Lower leg skin (tissue), 4 donors: Measurements from ENCODE around the gene PIGS. TPM values are rescaled to one million over a fixed set of nuclear protein-coding genes. Genes with fewer than 3 reads are reported as not detected.

ENCODE experiments used
- DNase-seq, 2 donors: peaks; one replicate each; pipeline ENCODE4 v3.0.0-alpha.2; 2019; ENCODE audit warnings: low spot score in 2 of 2
- H3K4me3 ChIP-seq: fragments of 200-600 bp; sonication (generic); 2 replicates; pipeline ENCODE4 v1.5.1; 2017; ENCODE audit warnings: mild to moderate bottlenecking, low read depth; ENCODE audit not compliant: poor library complexity, severe bottlenecking
- CTCF ChIP-seq, 3 donors: fragments of 450-650 bp; IDR thresholded peaks; one replicate each; pipeline ENCODE4 v1.5.1; 2016; ENCODE audit warnings: antibody characterized with exemption in 3 of 3, mild to moderate bottlenecking in 3 of 3, moderate library complexity in 2 of 3
- POLR2A ChIP-seq, 2 donors: fragments of 450-650 bp; IDR thresholded peaks; one replicate each; pipeline ENCODE4 v1.6.1; 2016 to 2017; ENCODE audit warnings: antibody characterized with exemption in 2 of 2, mild to moderate bottlenecking in 1 of 2, moderate library complexity in 1 of 2
- WGBS, 2 donors: methylation state at CpG; one replicate each; pipeline ENCODE4 v1.1.5; 2018; 5-methylcytosine and 5-hydroxymethylcytosine counted together
- intact Hi-C: fragments of 100-400 bp; cut with DNase I; formaldehyde crosslinking; loops from one replicate; pipeline ENCODE4 v1.15.0; 2023; ENCODE audit warnings: low total_unique reads
- total RNA-seq, 4 donors: library from RNA; depleted of rRNA; stranded (reverse); fragments of >200 nt; gene quantifications; one replicate each; pipeline ENCODE4 v1.1.0, GENCODE V29; 2016

The PIGS gene
- total RNA-seq, 4 donors from 2014 or later = 57.6 to 84.0 (median 75.1) TPM

GRCh38 chr17:28541439-28541838, 29.9 kb downstream of the PIGS start:
- no peak overlapping the region for H3K4me3 ChIP-seq
- no peak for DNase-seq
- intact Hi-C loops = no loop called here
- TF ChIP-seq POLR2A (IDR thresholded peaks at IDR 0.05) (no peak), CTCF (IDR thresholded peaks at IDR 0.05) (no peak)
- WGBS, 2 donors = 73 to 76% methylated on average over 4 of the region's 4 CpGs

GRCh38 chr17:28540231-28540630, 31.1 kb downstream of the PIGS start:
- DNase-seq = no peak
- no peak for TF ChIP-seq CTCF (IDR thresholded peaks at IDR 0.05)
- no peak for TF ChIP-seq POLR2A (IDR thresholded peaks at IDR 0.05)
- WGBS, 2 donors = 68 to 72% methylated on average over 4 of the region's 4 CpGs
- intact Hi-C loops = no loop called here
- no peak overlapping the region for H3K4me3 ChIP-seq

GRCh38 chr17:28538296-28538895, 32.9 kb downstream of the PIGS start:
- TF ChIP-seq CTCF (IDR thresholded peaks at IDR 0.05) = no peak
- no peak for TF ChIP-seq POLR2A (IDR thresholded peaks at IDR 0.05)
- 85% methylated on average over 11 to 14 of the region's 14 CpGs for WGBS, 2 donors
- intact Hi-C loops = loop anchor here (2.0 kb wide), 1 partner anchor 44 kb away; no protein-coding TSS in a partner anchor
- H3K4me3 ChIP-seq = no peak overlapping the region
- no peak for DNase-seq

- no peak overlapping the region for H3K4me3 ChIP-seq
- WGBS, 2 donors = 77% methylated on average over 10 to 12 of the region's 12 CpGs
- intact Hi-C loops = no loop called here
- no peak for DNase-seq
- TF ChIP-seq CTCF (IDR thresholded peaks at IDR 0.05) (no peak), POLR2A (IDR thresholded peaks at IDR 0.05) (no peak)
These were observed 34.1 kb downstream of the PIGS start for GRCh38 chr17:28537219-28537610.

GRCh38 chr17:28536532-28537218, 34.6 kb downstream of the PIGS start:
- DNase-seq = no peak
- TF ChIP-seq POLR2A (IDR thresholded peaks at IDR 0.05) (no peak), CTCF (IDR thresholded peaks at IDR 0.05) (no peak)
- no peak overlapping the region for H3K4me3 ChIP-seq
- intact Hi-C loops = no loop called here
- WGBS, 2 donors = 65 to 70% methylated on average over 7 to 9 of the region's 9 CpGs
